Measurements from ENCODE around the gene CTTNBP2. TPM values are rescaled to one million over a fixed set of nuclear protein-coding genes. Genes with fewer than 3 reads are reported as not detected.

CTTNBP2 gene
- total RNA-seq, 1 donor from 2014 or later: 1.2 TPM

GRCh38 chr7:117777335-117778142 lies 95.7 kb downstream of the CTTNBP2 start:
- H3K9me3 ChIP-seq (replicated peaks): no peaks in the 10 kb centered on the region
- H3K4me3 ChIP-seq: no peak overlapping the region
- H3K27ac ChIP-seq (replicated peaks): no peak overlapping the region
- no peak for DNase-seq
- H3K36me3 ChIP-seq: no peaks in the 10 kb centered on the region
- intact Hi-C loops (cut with micrococcal nuclease): no loop called here
- no peak for TF ChIP-seq CTCF (IDR thresholded peaks at IDR 0.05; ENCODE audit: borderline replicate concordance)
- H3K27me3 ChIP-seq (ENCODE audit: low read depth): no peaks in the 10 kb centered on the region
- peaks cover 10% of the 10 kb centered on the region for H3K4me1 ChIP-seq

GRCh38 chr7:117776224-117776623 lies 97.0 kb downstream of the CTTNBP2 start:
- H3K27ac ChIP-seq (replicated peaks): no peak overlapping the region
- no peaks in the 10 kb centered on the region for H3K36me3 ChIP-seq
- no peak for TF ChIP-seq CTCF (IDR thresholded peaks at IDR 0.05; ENCODE audit: borderline replicate concordance)
- no peak overlapping the region for H3K4me3 ChIP-seq
- intact Hi-C loops (cut with micrococcal nuclease): no loop called here
- H3K27me3 ChIP-seq (ENCODE audit: low read depth): no peaks in the 10 kb centered on the region
- no peak for DNase-seq
- peaks cover 9% of the 10 kb centered on the region for H3K4me1 ChIP-seq
- no peaks in the 10 kb centered on the region for H3K9me3 ChIP-seq (replicated peaks)

- no peak for DNase-seq
- Histone ChIP-seq H3K27me3 (ENCODE audit: low read depth) (no peaks in the 10 kb centered on the region), H3K4me1 (peaks cover 5% of the 10 kb centered on the region), H3K9me3 (replicated peaks) (no peaks in the 10 kb centered on the region), H3K27ac (replicated peaks) (no peak overlapping the region), H3K36me3 (no peaks in the 10 kb centered on the region), H3K4me3 (no peak overlapping the region)
- intact Hi-C loops (cut with micrococcal nuclease): no loop called here
- no peak for TF ChIP-seq CTCF (IDR thresholded peaks at IDR 0.05; ENCODE audit: borderline replicate concordance)
These were observed 97.4 kb downstream of the CTTNBP2 start for GRCh38 chr7:117775801-117776200.

- TF ChIP-seq CTCF (IDR thresholded peaks at IDR 0.05; ENCODE audit: borderline replicate concordance): no peak
- no peaks in the 10 kb centered on the region for H3K27me3 ChIP-seq (ENCODE audit: low read depth)
- no peaks in the 10 kb centered on the region for H3K36me3 ChIP-seq
- no peaks in the 10 kb centered on the region for H3K9me3 ChIP-seq (replicated peaks)
- H3K4me1 ChIP-seq: no peaks in the 10 kb centered on the region
- H3K4me3 ChIP-seq: no peak overlapping the region
- DNase-seq: no peak
- intact Hi-C loops (cut with micrococcal nuclease): no loop called here
- no peak overlapping the region for H3K27ac ChIP-seq (replicated peaks)
These were observed 98.3 kb downstream of the CTTNBP2 start for GRCh38 chr7:117774943-117775342.

- no peaks in the 10 kb centered on the region for H3K9me3 ChIP-seq (replicated peaks)
- no peak for TF ChIP-seq CTCF (IDR thresholded peaks at IDR 0.05; ENCODE audit: borderline replicate concordance)
- no peak overlapping the region for H3K27ac ChIP-seq (replicated peaks)
- H3K27me3 ChIP-seq (ENCODE audit: low read depth): no peaks in the 10 kb centered on the region
- no peak overlapping the region for H3K4me3 ChIP-seq
- H3K4me1 ChIP-seq: no peaks in the 10 kb centered on the region
- intact Hi-C loops (cut with micrococcal nuclease): no loop called here
- DNase-seq: no peak
- no peaks in the 10 kb centered on the region for H3K36me3 ChIP-seq
These were observed 100.8 kb downstream of the CTTNBP2 start for GRCh38 chr7:117772421-117772820.
